Suprapubic skin (tissue), 4 donors: Measurements from ENCODE around the gene VPS50.

Experiments
- CTCF ChIP-seq, 2 donors: fragments of 200-600 bp in 1 of 2; fragments of 450-650 bp in 1 of 2; sonication (generic) in 1 of 2; IDR thresholded peaks; one replicate each; pipeline ENCODE4 v1.5.1; 2016 to 2019; ENCODE audit warnings: antibody characterized with exemption in 2 of 2, mild to moderate bottlenecking in 1 of 2, moderate library complexity in 1 of 2
- EP300 ChIP-seq: sonication (generic); formaldehyde crosslinking; IDR thresholded peaks from one replicate; pipeline ENCODE4 v1.6.1; 2017; ENCODE audit warnings: antibody characterized with exemption
- POLR2A ChIP-seq, 2 donors: fragments of 450-650 bp; IDR thresholded peaks; one replicate each; pipeline ENCODE4 v1.6.1; 2017; ENCODE audit warnings: antibody characterized with exemption in 2 of 2, mild to moderate bottlenecking in 2 of 2, moderate library complexity in 2 of 2
- POLR2AphosphoS5 ChIP-seq, 3 donors: sonication (generic); formaldehyde crosslinking; IDR thresholded peaks; one replicate each; pipeline ENCODE4 v1.6.1; 2017; ENCODE audit warnings: antibody characterized with exemption in 3 of 3

- TF ChIP-seq CTCF (IDR thresholded peaks at IDR 0.05) = no peak
- no peak for TF ChIP-seq POLR2AphosphoS5 (IDR thresholded peaks at IDR 0.05)
- no peak for TF ChIP-seq EP300
- TF ChIP-seq POLR2A (IDR thresholded peaks at IDR 0.05) = no peak
These were observed 52.7 kb downstream of the VPS50 start for GRCh38 chr7:93284908-93285307.
